ENCODE measurements around the gene RPH3AL.

- TF ChIP-seq CTCF (IDR thresholded peaks at IDR 0.05) (no peak), POLR2AphosphoS5 (IDR thresholded peaks at IDR 0.05) (no peak)
Measured at GRCh38 chr17:199191-199604, 153.4 kb downstream of the RPH3AL start.
